Activated naive CD4-positive, alpha-beta T cell treated with anti-CD3 and anti-CD28 coated beads for 36 hours (primary cell): ENCODE data around the gene CHRM4. TPM values are rescaled to one million over a fixed set of nuclear protein-coding genes. Genes with fewer than 3 reads are reported as not detected.

Source experiments
- CTCF ChIA-PET: fragments of 350-600 bp; sonication (Branson Sonifier 250); formaldehyde crosslinking; loops from one replicate; lab custom pipeline; 2021; ENCODE audit warnings: antibody characterized with exemption; lab: Charles Lee
- DNase-seq: peaks from one replicate; pipeline ENCODE4 v3.0.0-alpha.2; 2020
- H3K27ac Mint-ChIP-seq: one replicate; pipeline ENCODE4 v1.8.0; 2021; ENCODE audit warnings: mild to moderate bottlenecking, mixed read lengths
- H3K27me3 Mint-ChIP-seq: one replicate; pipeline ENCODE4 v1.8.0; 2021; ENCODE audit warnings: low read depth, mixed read lengths
- H3K36me3 Mint-ChIP-seq: one replicate; pipeline ENCODE4 v1.8.0; 2021; ENCODE audit warnings: low read depth, mixed read lengths
- H3K4me1 Mint-ChIP-seq: one replicate; pipeline ENCODE4 v1.8.0; 2021; ENCODE audit warnings: low read depth, mixed read lengths
- H3K4me3 Mint-ChIP-seq: one replicate; pipeline ENCODE4 v1.8.0; 2021; ENCODE audit warnings: mild to moderate bottlenecking, moderate library complexity, mixed read lengths
- H3K9me3 Mint-ChIP-seq: one replicate; pipeline ENCODE4 v1.8.0; 2021; ENCODE audit warnings: mixed read lengths
- intact Hi-C: fragments of 100-400 bp; cut with micrococcal nuclease; formaldehyde crosslinking; loops from one replicate; pipeline ENCODE4 v1.15.1; 2023
- total RNA-seq, 2 experiments: library from RNA; stranded (reverse); gene quantifications; one replicate each; pipeline ENCODE4 v1.2.3, GENCODE V29; 2021

CHRM4 gene
- total RNA-seq, 2 experiments from 2014 or later, result not detected

DNA sequence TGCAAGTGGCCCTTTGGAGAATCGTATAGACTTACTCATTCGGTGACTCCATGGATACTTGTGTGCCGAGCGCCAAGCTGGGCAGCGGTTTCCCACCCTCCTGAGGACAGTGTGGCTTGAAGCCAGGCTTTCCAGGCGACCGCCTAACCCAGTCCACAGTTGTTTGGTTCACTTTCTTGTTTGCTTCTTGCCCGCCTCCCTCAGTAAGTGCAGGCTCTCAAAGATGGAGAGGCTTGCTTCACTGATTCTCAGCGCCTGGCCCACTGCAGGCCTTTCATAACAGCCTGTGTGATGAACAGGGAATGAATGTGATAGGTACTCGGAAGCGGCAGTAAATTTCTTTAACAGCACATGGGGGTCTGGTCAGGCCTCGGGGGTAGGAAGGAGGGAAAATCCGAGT lies 21.3 kb downstream of the CHRM4 start:
- Mint-ChIP-seq H3K4me1 (peaks cover 8% of the 10 kb centered on the region), H3K36me3 (peaks cover 18% of the 10 kb centered on the region), H3K4me3 (no peak overlapping the region), H3K27me3 (no peaks in the 10 kb centered on the region), H3K27ac (no peak overlapping the region), H3K9me3 (no peaks in the 10 kb centered on the region)
- DNase-seq, result no peak
- CTCF ChIA-PET, result interaction anchor here (1.1 to 15.3 kb wide), 2 partner anchors 20 to 22 kb away, joined by 3 to 368 read pairs; partner anchors contain the start of gene DGKZ
- intact Hi-C loops, result no loop called here

DNA sequence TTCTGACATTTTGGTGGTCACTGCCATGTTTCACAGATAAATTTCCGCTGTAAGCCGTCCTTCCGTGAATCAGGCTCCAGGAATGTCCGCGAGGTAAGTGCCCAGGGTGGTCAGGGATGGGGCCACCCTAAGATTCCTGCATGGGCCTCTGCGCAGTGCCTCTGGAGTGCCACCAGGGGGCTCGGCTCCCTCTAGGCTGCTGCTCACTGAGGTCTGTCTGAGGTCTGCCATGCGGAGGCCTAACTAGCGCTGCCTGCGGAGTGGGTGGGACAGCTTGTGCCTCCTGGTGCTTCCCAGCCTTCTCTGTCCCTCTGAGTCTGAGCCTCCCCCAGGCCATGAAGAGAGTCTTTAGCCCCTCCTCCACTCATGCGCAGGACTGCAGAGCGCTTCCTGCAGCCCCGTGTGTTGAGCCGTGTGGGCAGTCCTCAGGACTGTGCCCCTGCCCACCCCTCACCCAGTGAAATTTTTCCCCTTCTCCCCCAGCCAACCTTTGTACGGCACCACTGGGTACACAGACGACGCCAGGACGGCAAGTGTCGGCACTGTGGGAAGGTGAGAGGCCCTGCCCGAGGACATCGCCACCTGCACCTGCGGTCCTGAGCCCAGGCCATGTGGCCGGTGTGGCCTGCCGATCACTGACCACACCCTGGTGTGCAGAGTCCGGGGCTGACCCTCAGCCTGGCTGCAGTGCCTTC lies 22.0 kb downstream of the CHRM4 start:
- Mint-ChIP-seq H3K27ac (no peak overlapping the region), H3K4me1 (peaks cover 14% of the 10 kb centered on the region), H3K36me3 (peaks cover 15% of the 10 kb centered on the region), H3K4me3 (no peak overlapping the region), H3K9me3 (no peaks in the 10 kb centered on the region), H3K27me3 (no peaks in the 10 kb centered on the region)
- DNase-seq, result peak; percentile 66
- intact Hi-C loops, result no loop called here
- CTCF ChIA-PET, result interaction anchor here (0.7 to 15.3 kb wide), 7 partner anchors 9 to 147 kb away, joined by 3 to 368 read pairs (median 4); partner anchors contain the start of gene DGKZ

DNA sequence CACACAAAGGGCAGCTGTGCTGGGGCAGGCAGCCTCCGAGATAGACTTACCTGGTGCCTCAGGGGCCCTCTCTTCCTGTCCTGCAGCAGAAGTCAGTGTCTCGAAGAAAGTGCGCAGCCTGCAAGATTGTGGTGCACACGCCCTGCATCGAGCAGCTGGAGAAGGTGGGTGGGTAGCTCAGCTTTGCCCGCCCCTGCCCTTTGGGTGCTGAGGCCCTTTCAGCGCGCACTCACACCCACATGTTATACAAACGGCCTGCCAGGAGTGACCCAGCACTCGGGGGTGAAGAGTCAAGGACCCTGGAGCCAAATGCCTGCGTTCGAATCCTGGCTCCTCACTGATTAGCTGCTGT lies 23.7 kb downstream of the CHRM4 start:
- Mint-ChIP-seq H3K4me3 (no peak overlapping the region), H3K27me3 (no peaks in the 10 kb centered on the region), H3K4me1 (peaks cover 24% of the 10 kb centered on the region), H3K27ac (peak overlapping the region; percentile 80), H3K9me3 (no peaks in the 10 kb centered on the region), H3K36me3 (peaks cover 14% of the 10 kb centered on the region)
- intact Hi-C loops, result loop anchor here (1.0 kb wide), 4 partner anchors 16 to 170 kb away; no protein-coding TSS in a partner anchor
- DNase-seq, result no peak
- CTCF ChIA-PET, result interaction anchor here (0.9 to 15.3 kb wide), 9 partner anchors 9 to 129 kb away, joined by 3 to 368 read pairs (median 8); partner anchors contain the start of gene DGKZ

DNA sequence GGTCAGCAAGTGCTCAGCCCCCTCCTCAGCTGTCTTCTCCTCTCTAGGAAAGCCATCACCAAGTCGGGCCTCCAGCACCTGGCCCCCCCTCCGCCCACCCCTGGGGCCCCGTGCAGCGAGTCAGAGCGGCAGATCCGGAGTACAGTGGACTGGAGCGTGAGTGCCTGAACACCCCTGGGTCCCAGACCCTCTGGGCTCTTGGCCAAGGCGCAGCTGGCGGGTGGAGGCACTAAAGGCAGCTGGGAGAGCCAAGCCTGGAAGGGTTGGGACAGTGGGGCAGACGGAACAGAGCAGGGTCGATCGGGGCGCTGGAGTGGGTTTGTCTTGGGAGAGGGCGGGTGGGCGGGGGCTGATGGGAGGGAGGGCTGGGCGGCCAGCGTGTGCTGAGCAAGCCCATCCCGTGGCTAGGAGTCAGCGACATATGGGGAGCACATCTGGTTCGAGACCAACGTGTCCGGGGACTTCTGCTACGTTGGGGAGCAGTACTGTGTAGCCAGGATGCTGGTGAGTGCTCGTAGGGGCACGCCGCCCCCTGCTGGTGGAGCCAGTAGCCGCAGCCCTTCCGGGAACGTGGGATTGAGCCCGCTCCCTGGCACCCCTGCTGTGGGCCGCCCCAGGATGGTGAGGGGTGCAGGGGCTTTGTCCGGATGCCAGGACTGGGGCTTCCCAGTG lies 24.2 kb downstream of the CHRM4 start:
- Mint-ChIP-seq H3K4me1 (peaks cover 29% of the 10 kb centered on the region), H3K27me3 (no peaks in the 10 kb centered on the region), H3K27ac (peak overlapping the region; percentile 80), H3K9me3 (no peaks in the 10 kb centered on the region), H3K36me3 (peaks cover 16% of the 10 kb centered on the region), H3K4me3 (no peak overlapping the region)
- CTCF ChIA-PET, result interaction anchor here (0.9 to 15.3 kb wide), 12 partner anchors 9 to 128 kb away, joined by 3 to 368 read pairs (median 6); partner anchors contain the start of gene DGKZ
- DNase-seq, result peak; percentile 85
- intact Hi-C loops, result loop anchor here (1.0 kb wide), 4 partner anchors 15 to 171 kb away; no protein-coding TSS in a partner anchor

DNA sequence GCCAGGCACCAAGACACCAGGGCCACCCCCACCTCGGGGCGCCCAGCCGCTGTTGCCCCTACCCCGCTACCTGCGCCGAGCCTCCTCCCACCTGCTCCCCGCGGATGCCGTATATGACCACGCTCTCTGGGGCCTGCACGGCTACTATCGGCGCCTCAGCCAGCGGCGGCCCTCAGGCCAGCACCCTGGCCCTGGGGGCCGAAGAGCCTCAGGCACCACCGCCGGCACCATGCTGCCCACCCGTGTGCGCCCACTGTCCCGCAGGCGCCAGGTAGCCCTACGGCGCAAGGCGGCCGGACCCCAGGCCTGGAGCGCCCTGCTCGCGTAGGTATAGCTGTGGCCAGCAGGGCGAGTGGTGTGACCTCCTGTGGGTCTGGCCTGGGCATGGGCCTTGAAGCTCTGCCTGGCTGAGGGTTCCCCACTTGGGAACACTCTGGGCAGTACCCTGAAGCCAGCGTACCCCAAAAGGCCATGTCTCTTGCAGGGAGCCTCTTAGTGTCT lies 24.9 kb downstream of the CHRM4 start:
- no peaks in the 10 kb centered on the region for H3K9me3 Mint-ChIP-seq
- CTCF ChIA-PET, result interaction anchor here (1.0 to 15.3 kb wide), 8 partner anchors 9 to 127 kb away, joined by 4 to 368 read pairs (median 7); partner anchors contain the start of gene DGKZ

DNA sequence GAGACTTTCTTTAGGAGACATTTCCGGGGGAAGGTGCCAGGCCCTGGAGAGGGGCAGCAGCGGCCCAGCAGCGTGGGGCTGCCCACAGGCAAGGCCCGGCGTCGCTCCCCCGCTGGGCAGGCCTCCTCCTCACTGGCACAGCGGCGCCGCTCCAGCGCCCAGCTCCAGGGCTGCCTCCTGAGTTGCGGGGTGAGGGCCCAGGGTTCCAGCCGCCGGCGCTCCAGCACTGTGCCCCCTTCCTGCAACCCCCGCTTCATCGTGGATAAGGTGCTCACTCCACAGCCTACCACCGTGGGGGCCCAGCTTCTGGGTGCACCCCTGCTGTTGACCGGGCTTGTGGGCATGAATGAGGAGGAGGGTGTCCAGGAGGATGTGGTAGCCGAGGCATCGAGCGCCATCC lies 25.3 kb downstream of the CHRM4 start:
- peaks cover 36% of the 10 kb centered on the region for H3K4me1 Mint-ChIP-seq
- no peak for DNase-seq
- no peaks in the 10 kb centered on the region for H3K27me3 Mint-ChIP-seq
- no peaks in the 10 kb centered on the region for H3K9me3 Mint-ChIP-seq
- peaks cover 16% of the 10 kb centered on the region for H3K36me3 Mint-ChIP-seq
- no peak overlapping the region for H3K27ac Mint-ChIP-seq
- intact Hi-C loops, result no loop called here
- CTCF ChIA-PET, result interaction anchor here (1.0 to 15.3 kb wide), 8 partner anchors 9 to 127 kb away, joined by 4 to 368 read pairs (median 7); partner anchors contain the start of gene DGKZ
- no peak overlapping the region for H3K4me3 Mint-ChIP-seq

More for the DNA sequence above, 24.9 kb downstream of the CHRM4 start:
- Mint-ChIP-seq H3K4me3 (no peak overlapping the region), H3K4me1 (peaks cover 33% of the 10 kb centered on the region), H3K27me3 (no peaks in the 10 kb centered on the region), H3K36me3 (peaks cover 16% of the 10 kb centered on the region), H3K27ac (peak overlapping the region; percentile 80)
- intact Hi-C loops, result loop anchor here (1.0 kb wide), 4 partner anchors 14 to 172 kb away; no protein-coding TSS in a partner anchor
- DNase-seq, result no peak

DNA sequence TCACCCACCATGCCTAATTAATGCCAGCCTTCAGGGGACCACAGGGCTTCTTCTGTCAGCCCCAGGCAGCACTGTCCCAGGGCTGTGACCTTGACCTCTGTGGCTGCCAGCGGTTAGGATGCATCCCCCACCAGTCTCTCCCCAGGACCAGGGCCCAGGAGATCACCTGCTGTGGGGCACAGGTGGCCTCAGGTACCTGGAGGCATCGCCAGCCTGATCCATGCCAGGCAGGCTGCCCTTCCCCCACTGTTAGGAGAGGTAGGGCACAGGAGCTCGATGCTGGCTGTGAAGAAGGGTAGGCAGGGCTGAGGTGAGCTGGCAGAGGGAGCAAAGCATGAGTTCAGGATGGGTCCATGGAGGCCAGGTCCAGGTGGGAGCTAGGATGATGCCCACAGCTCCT lies 26.8 kb downstream of the CHRM4 start:
- peak overlapping the region; percentile 47 for H3K27ac Mint-ChIP-seq
- H3K4me3 Mint-ChIP-seq, result no peak overlapping the region
- CTCF ChIA-PET, result interaction anchor here (1.4 to 15.3 kb wide), 5 partner anchors 13 to 125 kb away, joined by 3 to 368 read pairs (median 5); partner anchors contain the start of gene DGKZ
- no peak for DNase-seq
- no peaks in the 10 kb centered on the region for H3K27me3 Mint-ChIP-seq
- H3K9me3 Mint-ChIP-seq, result no peaks in the 10 kb centered on the region
- intact Hi-C loops, result no loop called here
- H3K36me3 Mint-ChIP-seq, result peaks cover 11% of the 10 kb centered on the region
- H3K4me1 Mint-ChIP-seq, result peaks cover 48% of the 10 kb centered on the region

DNA sequence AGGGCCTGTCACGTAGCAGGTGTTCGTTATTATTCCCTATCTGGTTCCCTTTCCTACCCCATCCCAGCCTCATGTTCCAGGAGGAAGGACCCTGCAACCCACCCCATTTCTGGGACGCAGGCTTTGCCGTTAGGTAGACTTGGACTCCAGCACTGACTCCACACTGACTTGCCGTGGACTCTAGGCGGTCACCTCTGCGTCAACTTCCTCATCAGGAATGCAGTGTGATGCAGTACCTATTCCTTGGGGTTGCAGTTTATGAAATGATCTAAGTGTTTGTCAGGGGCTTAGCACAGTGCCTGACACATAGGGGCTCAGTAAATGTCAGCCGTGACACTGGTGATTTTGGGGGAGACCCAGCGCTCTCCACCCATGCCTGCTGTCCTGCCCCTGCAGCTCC lies 27.5 kb downstream of the CHRM4 start:
- H3K9me3 Mint-ChIP-seq, result no peaks in the 10 kb centered on the region
- no peak for DNase-seq
- peaks cover 49% of the 10 kb centered on the region for H3K4me1 Mint-ChIP-seq
- H3K4me3 Mint-ChIP-seq, result no peak overlapping the region
- CTCF ChIA-PET, result interaction anchor here (0.6 to 15.3 kb wide), 5 partner anchors 14 to 173 kb away, joined by 3 to 368 read pairs (median 5); partner anchors contain the start of gene DGKZ
- H3K27ac Mint-ChIP-seq, result peak overlapping the region; percentile 16
- H3K27me3 Mint-ChIP-seq, result no peaks in the 10 kb centered on the region
- peaks cover 8% of the 10 kb centered on the region for H3K36me3 Mint-ChIP-seq
- intact Hi-C loops, result no loop called here

DNA sequence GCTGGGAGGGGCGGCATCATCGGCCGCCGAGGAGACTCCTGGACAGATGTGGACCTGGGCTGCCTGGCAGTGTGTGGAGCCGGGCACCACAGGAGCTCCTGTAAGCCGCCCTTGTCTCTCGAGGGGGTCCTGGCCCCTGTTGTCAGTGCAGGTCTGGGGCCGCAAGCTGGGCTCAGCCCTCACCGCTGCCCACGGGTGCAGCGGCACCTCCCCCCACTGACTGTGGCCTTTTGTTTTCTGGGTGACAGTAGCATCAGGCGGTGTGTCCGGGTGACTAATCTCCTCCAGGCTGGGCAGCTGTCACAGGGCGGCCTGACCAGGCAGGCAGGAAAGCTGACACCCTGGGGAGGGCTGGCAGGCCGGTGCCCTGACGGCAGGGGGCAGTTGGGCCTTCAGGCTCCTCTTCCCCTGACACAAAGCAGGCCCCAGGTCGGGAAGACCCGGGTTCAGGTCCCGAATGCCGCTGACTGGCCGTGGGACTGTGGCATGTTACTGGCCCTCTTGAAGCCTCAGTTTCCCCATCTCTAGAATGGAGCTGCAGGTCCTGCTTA lies 28.0 kb downstream of the CHRM4 start:
- no peaks in the 10 kb centered on the region for H3K9me3 Mint-ChIP-seq
- CTCF ChIA-PET, result interaction anchor here (0.6 to 15.3 kb wide), 3 partner anchors 14 to 174 kb away, joined by 3 to 368 read pairs (median 3); partner anchors contain the start of gene DGKZ
- H3K4me3 Mint-ChIP-seq, result no peak overlapping the region
- H3K27ac Mint-ChIP-seq, result no peak overlapping the region
- peaks cover 49% of the 10 kb centered on the region for H3K4me1 Mint-ChIP-seq
- H3K36me3 Mint-ChIP-seq, result peaks cover 6% of the 10 kb centered on the region
- no peak for DNase-seq
- intact Hi-C loops, result no loop called here
- H3K27me3 Mint-ChIP-seq, result no peaks in the 10 kb centered on the region

DNA sequence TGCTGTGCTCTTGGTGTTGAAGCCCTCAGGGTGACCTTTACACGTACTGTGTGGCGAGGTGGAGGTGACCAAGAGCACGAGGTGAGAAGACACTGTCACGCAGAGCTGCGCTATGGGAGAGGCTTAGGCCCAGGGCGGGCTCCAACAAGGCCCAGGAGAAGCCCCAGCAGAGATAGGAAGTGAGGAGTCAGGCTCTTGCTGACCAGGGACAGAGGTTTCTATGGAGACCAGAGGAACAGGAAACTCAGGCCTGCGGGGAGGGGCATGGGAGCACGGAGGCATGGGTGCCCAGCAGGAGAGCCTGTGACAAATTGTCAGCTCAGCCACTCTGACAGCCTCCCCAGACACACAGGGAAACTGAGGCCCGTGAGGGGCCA lies 28.6 kb downstream of the CHRM4 start:
- Mint-ChIP-seq H3K27me3 (no peaks in the 10 kb centered on the region), H3K4me1 (peaks cover 52% of the 10 kb centered on the region), H3K9me3 (no peaks in the 10 kb centered on the region), H3K27ac (peak overlapping the region; percentile 95), H3K36me3 (peaks cover 3% of the 10 kb centered on the region), H3K4me3 (peak overlapping the region; percentile 78)
- CTCF ChIA-PET, result interaction anchor here (1.0 to 15.3 kb wide), 2 partner anchors 13 to 26 kb away, joined by 3 to 368 read pairs; partner anchors contain the start of gene DGKZ
- intact Hi-C loops, result no loop called here
- DNase-seq, result no peak

DNA sequence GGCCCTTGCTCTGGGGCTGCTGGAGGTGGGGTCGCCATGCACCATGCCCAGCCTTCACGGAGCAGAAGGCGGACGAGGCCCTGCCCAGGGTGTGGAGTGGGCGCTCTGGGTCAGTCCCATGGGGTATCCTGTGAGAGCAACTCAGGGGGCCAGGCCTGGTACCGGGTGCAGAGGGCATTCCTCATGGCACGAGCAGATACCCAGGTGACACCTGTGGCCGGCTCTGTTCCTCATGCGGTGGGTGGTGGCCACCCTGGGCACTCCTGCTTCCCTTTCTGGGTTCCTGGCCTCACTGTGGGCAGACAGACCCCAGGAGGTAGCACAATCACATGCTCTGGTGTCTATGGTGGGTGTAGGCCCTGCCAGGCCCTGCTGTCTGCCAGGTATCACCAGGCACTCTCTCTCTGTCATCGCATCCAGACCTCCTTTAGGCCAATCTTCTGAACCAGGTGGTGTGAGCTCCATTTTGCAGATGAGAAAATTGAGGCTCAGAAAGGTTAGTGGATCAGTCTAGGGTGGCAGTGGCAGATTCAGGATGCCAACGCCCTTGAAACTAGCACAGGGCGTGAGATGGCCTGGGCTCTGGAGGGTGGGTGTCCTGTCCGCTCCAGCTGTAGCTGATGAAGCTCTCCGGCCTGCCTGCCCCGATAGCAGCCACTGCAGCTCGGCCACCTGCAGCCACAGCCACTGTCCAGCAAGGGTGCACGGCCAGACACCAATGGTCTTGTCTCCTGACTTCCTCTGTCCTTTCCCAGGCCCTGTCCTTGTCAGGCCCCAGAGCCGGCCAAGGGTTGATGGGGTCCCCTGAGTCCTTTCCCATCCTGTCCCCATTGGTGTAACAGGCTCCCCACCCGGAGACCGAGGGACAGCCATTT lies 29.2 kb downstream of the CHRM4 start:
- Mint-ChIP-seq H3K9me3 (no peaks in the 10 kb centered on the region), H3K36me3 (peaks cover 3% of the 10 kb centered on the region), H3K27ac (peak overlapping the region; percentile 95), H3K4me1 (peaks cover 56% of the 10 kb centered on the region), H3K4me3 (peak overlapping the region; percentile 78), H3K27me3 (no peaks in the 10 kb centered on the region)
- DNase-seq, result no peak
- CTCF ChIA-PET, result interaction anchor here (1.3 to 15.3 kb wide), 2 partner anchors 12 to 48 kb away, joined by 10 to 368 read pairs; partner anchors contain the start of gene DGKZ
- intact Hi-C loops, result no loop called here
